GM12878 (cell line): ENCODE data around the gene THRAP3.

Experiments
- ATF2 ChIP-seq: IDR thresholded peaks from 2 replicates; pipeline ENCODE4 v1.6.1; 2012; ENCODE audit warnings: low read length, inconsistent platforms
- ATF7 ChIP-seq: fragments of 450-650 bp; IDR thresholded peaks from 2 replicates; pipeline ENCODE4 v1.6.1; 2016; ENCODE audit warnings: low read depth, mild to moderate bottlenecking
- CHD1 ChIP-seq: IDR thresholded peaks from 2 replicates; pipeline ENCODE4 v1.6.1; 2012; ENCODE audit warnings: low read depth, low read length, improper control_type of control experiment
- CTCF ChIP-seq, 3 experiments: IDR thresholded peaks in 2 of 3; conservative IDR thresholded peaks in 1 of 3; 2 replicates each; pipeline ENCODE4 v1.5.1; 2011; ENCODE audit warnings: low read depth in 3 of 3, low read length in 3 of 3, mild to moderate bottlenecking in 3 of 3, control low read depth in 2 of 3, moderate library complexity in 2 of 3, inconsistent platforms in 1 of 3, mixed read lengths in 1 of 3; ENCODE audit not compliant: control insufficient read depth in 2 of 3, insufficient read depth in 1 of 3; ENCODE audit errors: extremely low read depth in 1 of 3
- EZH2 ChIP-seq: IDR thresholded peaks from 2 replicates; pipeline ENCODE4 v1.6.1; 2012; ENCODE audit warnings: low read depth, mild to moderate bottlenecking, control low read depth, inconsistent platforms, low read length, borderline replicate concordance; ENCODE audit not compliant: control insufficient read depth
- JUNB ChIP-seq: IDR thresholded peaks from 2 replicates; pipeline ENCODE4 v1.6.1; 2016; ENCODE audit warnings: antibody characterized with exemption, mild to moderate bottlenecking
- NR2F1 ChIP-seq: fragments of 450-650 bp; conservative IDR thresholded peaks from 2 replicates; pipeline ENCODE4 v1.6.1; 2017; ENCODE audit warnings: mild to moderate bottlenecking
- POLR2A ChIP-seq: IDR thresholded peaks from 2 replicates; pipeline ENCODE4 v1.6.1; 2011; ENCODE audit warnings: low read depth, mild to moderate bottlenecking, low read length
- REST ChIP-seq: IDR thresholded peaks from 2 replicates; pipeline ENCODE4 v1.6.1; 2012; ENCODE audit warnings: mild to moderate bottlenecking, low read depth, low read length
- RFX5 ChIP-seq: IDR thresholded peaks from 2 replicates; pipeline ENCODE4 v1.6.1; 2011; ENCODE audit warnings: low read depth, low read length, improper control_type of control experiment
- SIN3A ChIP-seq: IDR thresholded peaks from 2 replicates; pipeline ENCODE4 v1.6.1; 2012; ENCODE audit warnings: low read depth, low read length, improper control_type of control experiment
- YY1 ChIP-seq: IDR thresholded peaks from 2 replicates; pipeline ENCODE4 v1.6.1; 2011; ENCODE audit warnings: low read depth, mild to moderate bottlenecking, low read length

- TF ChIP-seq ATF2 (no peak), YY1 (no peak), NR2F1 (no peak), SIN3A (no peak), CTCF (IDR thresholded peaks at IDR 0.05 in 2 of 3, conservative IDR thresholded peaks at IDR 0.05 in 1 of 3; ENCODE audit: control insufficient read depth in 2 of 3, extremely low read depth in 1 of 3, insufficient read depth in 1 of 3, low read depth in 3 of 3, low read length in 3 of 3) (no peak), POLR2A (no peak), RFX5 (no peak), JUNB (no peak), REST (no peak), ATF7 (no peak), EZH2 (no peak), CHD1 (no peak)
Measured at GRCh38 chr1:36320767-36321118, 96.5 kb downstream of the THRAP3 start.
